A673 (cell line): ENCODE data around the gene SLC35A4. TPM values are rescaled to one million over a fixed set of nuclear protein-coding genes. Genes with fewer than 3 reads are reported as not detected.
"Not testable (repeated sequence)": the region's sequence is repeated elsewhere in the genome, so short reads cannot be mapped to it uniquely, and the experiment has no call there.

Source experiments
- BruUV-seq: library from RNA; stranded (reverse); fragments of 400-500 nt; replicated peaks from 2 replicates; lab custom pipeline; 2021; lab: Mats Ljungman, UMichigan
- CTCF ChIA-PET: fragments of 300-600 bp; sonication (Branson Sonifier 250); formaldehyde crosslinking; loops from one replicate; lab custom pipeline; 2022; ENCODE audit warnings: antibody characterized with exemption; lab: Charles Lee
- POLR2A ChIA-PET: fragments of 300-600 bp; sonication (Branson Sonifier 250); formaldehyde crosslinking; loops from one replicate; lab custom pipeline; 2022; ENCODE audit warnings: antibody characterized with exemption; ENCODE audit not compliant: low non-redundant PET; lab: Charles Lee
- DNase-seq: peaks from one replicate; pipeline ENCODE4 v3.0.0-alpha.2; 2015; ENCODE audit warnings: low spot score
- H3K27ac ChIP-seq: fragments of 200-600 bp; sonication (generic); 2 replicates; pipeline ENCODE4 v1.5.1; 2016; ENCODE audit warnings: mixed run types, low read depth, mild to moderate bottlenecking, mixed read lengths, antibody characterized with exemption, low read length; ENCODE audit not compliant: poor library complexity, severe bottlenecking
- H3K27me3 ChIP-seq: fragments of 200-600 bp; sonication (generic); replicated peaks from 2 replicates; pipeline ENCODE4 v1.6.1; 2017; ENCODE audit warnings: mixed run types, low read depth, mild to moderate bottlenecking, mixed read lengths, antibody characterized with exemption, low read length; ENCODE audit not compliant: insufficient read depth, poor library complexity
- H3K36me3 ChIP-seq: fragments of 200-600 bp; sonication (generic); 2 replicates; pipeline ENCODE4 v1.6.1; 2016; ENCODE audit warnings: mixed run types, mild to moderate bottlenecking, mixed read lengths, antibody characterized with exemption, low read length; ENCODE audit not compliant: insufficient read depth, poor library complexity, severe bottlenecking
- H3K4me1 ChIP-seq: fragments of 200-600 bp; sonication (generic); 2 replicates; pipeline ENCODE4 v1.6.1; 2017; ENCODE audit warnings: mixed run types, mild to moderate bottlenecking, mixed read lengths, antibody characterized with exemption, low read length; ENCODE audit not compliant: insufficient read depth, poor library complexity, severe bottlenecking
- H3K4me3 ChIP-seq: fragments of 200-600 bp; sonication (generic); 2 replicates; pipeline ENCODE4 v1.5.1; 2016; ENCODE audit warnings: low read depth, mixed run types, mild to moderate bottlenecking, mixed read lengths, low read length; ENCODE audit not compliant: poor library complexity, severe bottlenecking
- H3K9me3 ChIP-seq: fragments of 200-600 bp; sonication (generic); 2 replicates; pipeline ENCODE4 v1.6.1; 2016; ENCODE audit warnings: mixed run types, low read depth, mild to moderate bottlenecking, mixed read lengths, antibody characterized with exemption, low read length; ENCODE audit not compliant: poor library complexity, severe bottlenecking
- CTCF ChIP-seq: fragments of 300-800, 200-600 bp; sonication (generic); conservative IDR thresholded peaks from 2 replicates; pipeline ENCODE4 v1.5.1; 2017; ENCODE audit warnings: low read depth, mild to moderate bottlenecking, antibody characterized with exemption, low read length, moderate library complexity, mixed read lengths
- EZH2 ChIP-seq: fragments of 200-600 bp; sonication (generic); IDR thresholded peaks from 2 replicates; pipeline ENCODE4 v1.6.1; 2017; ENCODE audit warnings: borderline replicate concordance, low read depth, mild to moderate bottlenecking, mixed read lengths, antibody characterized with exemption, low read length; ENCODE audit not compliant: poor library complexity, severe bottlenecking
- intact Hi-C: fragments of 100-400 bp; cut with micrococcal nuclease; formaldehyde crosslinking; loops from one replicate; pipeline ENCODE4 v1.10.0; 2022; ENCODE audit not compliant: unreplicated experiment
- total RNA-seq: library from RNA; stranded (reverse); gene quantifications from 2 replicates; pipeline ENCODE4 v1.2.3, GENCODE V29; 2021

Gene SLC35A4
- total RNA-seq, 1 experiment from 2014 or later = 99.6 TPM

GRCh38 chr5:140591747-140592372 is 27.2 kb downstream of the SLC35A4 start:
- peak; percentile 59 for DNase-seq

GRCh38 chr5:140593070-140593469 is 28.4 kb downstream of the SLC35A4 start:
- H3K27ac ChIP-seq, CTCF ChIA-PET, POLR2A ChIA-PET, H3K4me3 ChIP-seq, H3K9me3 ChIP-seq, H3K36me3 ChIP-seq, intact Hi-C loops, BruUV-seq, DNase-seq, H3K4me1 ChIP-seq, H3K27me3 ChIP-seq: not testable (repeated sequence)

More at GRCh38 chr5:140591747-140592372, 27.2 kb downstream of the SLC35A4 start:
- Histone ChIP-seq H3K27me3 (no peaks in the 10 kb centered on the region), H3K27ac (no peak overlapping the region), H3K36me3 (no peaks in the 10 kb centered on the region), H3K4me1 (no peaks in the 10 kb centered on the region), H3K9me3 (no peaks in the 10 kb centered on the region), H3K4me3 (no peak overlapping the region)
- ChIA-PET POLR2A (interaction anchor here (0.5 kb wide), 1 partner anchor 117 kb away, joined by 7 read pairs; no protein-coding TSS in a partner anchor), CTCF (no interaction called here)
- TF ChIP-seq EZH2 = no peak
- no peak for TF ChIP-seq CTCF
- intact Hi-C loops = no loop called here
- no TSS peak for BruUV-seq

- ChIA-PET CTCF (no interaction called here), POLR2A (no interaction called here)
- Histone ChIP-seq H3K36me3 (no peaks in the 10 kb centered on the region), H3K27ac (no peak overlapping the region), H3K9me3 (no peaks in the 10 kb centered on the region), H3K4me3 (no peak overlapping the region), H3K27me3 (no peaks in the 10 kb centered on the region), H3K4me1 (no peaks in the 10 kb centered on the region)
- DNase-seq = no peak
- BruUV-seq = no TSS peak
- intact Hi-C loops = no loop called here
- no peak for TF ChIP-seq CTCF
- TF ChIP-seq EZH2 = no peak
Observed at GRCh38 chr5:140594169-140594568, 29.5 kb downstream of the SLC35A4 start.
